Stimulated activated CD8-positive, alpha-beta memory T cell treated with anti-CD3 and anti-CD28 coated beads, Interleukin-12 subunit alpha, Interleukin-12 subunit beta, amount 100 ng/mL, for 4 hours (primary cell): ENCODE results near the gene AKT1S1.
"Not testable (repeated sequence)": the region's sequence is repeated elsewhere in the genome, so short reads cannot be mapped to it uniquely, and the experiment has no call there.

Experiments used
- DNase-seq: peaks from one replicate; pipeline ENCODE4 v3.0.0-alpha.2; 2020; ENCODE audit warnings: low read depth

AKT1S1 gene

DNA sequence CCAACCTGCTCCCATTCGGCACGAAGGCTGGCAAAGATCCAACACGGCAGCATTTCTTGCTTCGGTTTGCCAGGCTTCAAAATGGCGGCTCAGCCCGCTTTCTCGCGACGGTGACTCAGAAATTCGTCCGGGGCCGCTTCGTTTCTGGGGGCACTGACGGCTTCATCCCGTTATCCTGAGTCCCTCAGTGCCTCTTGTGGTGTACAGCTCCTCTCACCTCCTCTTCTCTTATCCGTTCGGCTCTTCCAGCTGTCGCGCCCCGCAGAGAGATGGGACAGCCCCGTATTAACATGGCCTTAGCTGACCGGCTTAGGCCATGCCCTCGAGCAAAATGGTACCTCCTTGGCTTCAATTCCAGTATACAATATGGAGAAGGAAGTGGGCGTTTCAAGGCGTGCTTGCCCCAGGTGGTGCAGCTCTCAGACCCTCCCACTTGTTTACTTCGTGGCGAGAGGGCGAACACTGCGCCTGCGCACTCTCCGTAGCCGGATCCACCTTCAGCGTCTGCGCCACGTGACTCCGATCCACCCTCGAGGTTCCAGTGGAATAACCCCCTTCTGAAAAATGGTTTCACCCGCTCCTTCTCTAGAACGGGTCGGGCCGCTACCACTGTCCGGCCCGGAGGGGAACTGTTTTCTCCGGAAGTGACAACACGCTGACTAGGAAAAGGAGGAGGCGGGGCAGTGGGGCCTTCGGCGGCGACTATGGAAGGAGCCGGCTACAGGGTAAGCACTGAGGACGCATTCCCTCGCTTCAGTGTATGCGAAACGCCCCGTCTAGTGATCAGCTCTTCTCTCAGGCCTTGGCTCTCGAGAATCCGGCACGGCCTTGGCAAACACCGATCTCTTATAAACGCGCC is at the start of gene AKT1S1, which contains the start of gene TBC1D17:
Gene AKT1S1 (minus strand): TSS at position 336 of the 859 bp plus-strand sequence. CDS start 4,060 bp downstream, outside the sequence.
Gene TBC1D17 (plus strand): TSS at position 683 of the 859 bp plus-strand sequence. CDS start 22 bp downstream, at position 705.
- peak; percentile 97 for DNase-seq

GRCh38 chr19:49926515-49926914 is 49.4 kb upstream of the AKT1S1 start:
- no peak for DNase-seq

GRCh38 chr19:49925486-49925885 is 48.3 kb upstream of the AKT1S1 start:
- no peak for DNase-seq

- not testable (repeated sequence) for DNase-seq
Observed at GRCh38 chr19:49924881-49925210, 47.7 kb upstream of the AKT1S1 start.

DNA sequence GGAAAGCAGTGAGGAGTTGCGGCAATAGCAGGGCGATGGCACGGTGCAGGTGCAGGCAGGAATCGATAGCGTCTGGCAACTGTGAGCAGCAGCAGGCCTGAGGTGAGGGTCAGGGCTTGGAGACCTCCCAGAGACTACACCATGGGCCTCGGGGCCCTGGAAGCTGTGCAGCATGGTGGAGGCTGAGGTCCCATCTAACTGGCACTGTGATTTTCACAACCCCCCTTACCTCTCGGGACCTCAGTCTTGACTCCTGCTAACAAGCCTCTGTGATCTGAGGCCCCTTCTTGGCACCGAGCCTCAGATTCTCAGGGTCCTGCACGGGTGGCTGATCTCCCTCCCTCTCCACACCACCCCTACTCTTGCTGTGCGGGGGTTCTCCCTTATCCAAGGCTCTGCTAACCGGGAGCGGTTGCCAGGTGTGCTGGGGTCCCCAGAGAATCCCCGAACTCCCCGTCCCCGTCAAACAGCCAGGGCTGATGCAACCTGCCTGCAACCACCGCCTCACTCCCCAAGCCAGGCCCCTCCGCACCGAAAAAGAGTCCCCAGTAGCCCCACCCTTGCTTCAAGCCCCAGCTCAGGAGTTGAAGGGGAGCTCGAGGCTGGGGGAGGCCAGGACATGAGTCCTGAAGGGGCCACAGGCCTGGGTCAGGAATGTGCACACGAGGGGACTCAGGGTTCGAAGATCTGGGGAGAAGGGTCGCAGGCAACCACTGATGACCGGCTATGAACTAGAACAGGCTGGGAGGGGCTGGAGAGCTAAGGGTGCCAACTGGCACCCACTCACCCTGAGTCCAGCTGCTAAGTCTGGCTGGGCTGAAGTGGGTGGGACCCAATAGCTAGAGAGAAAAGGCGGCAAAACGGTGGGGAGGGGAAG is 47.1 kb upstream of the AKT1S1 start:
- DNase-seq: no peak

DNA sequence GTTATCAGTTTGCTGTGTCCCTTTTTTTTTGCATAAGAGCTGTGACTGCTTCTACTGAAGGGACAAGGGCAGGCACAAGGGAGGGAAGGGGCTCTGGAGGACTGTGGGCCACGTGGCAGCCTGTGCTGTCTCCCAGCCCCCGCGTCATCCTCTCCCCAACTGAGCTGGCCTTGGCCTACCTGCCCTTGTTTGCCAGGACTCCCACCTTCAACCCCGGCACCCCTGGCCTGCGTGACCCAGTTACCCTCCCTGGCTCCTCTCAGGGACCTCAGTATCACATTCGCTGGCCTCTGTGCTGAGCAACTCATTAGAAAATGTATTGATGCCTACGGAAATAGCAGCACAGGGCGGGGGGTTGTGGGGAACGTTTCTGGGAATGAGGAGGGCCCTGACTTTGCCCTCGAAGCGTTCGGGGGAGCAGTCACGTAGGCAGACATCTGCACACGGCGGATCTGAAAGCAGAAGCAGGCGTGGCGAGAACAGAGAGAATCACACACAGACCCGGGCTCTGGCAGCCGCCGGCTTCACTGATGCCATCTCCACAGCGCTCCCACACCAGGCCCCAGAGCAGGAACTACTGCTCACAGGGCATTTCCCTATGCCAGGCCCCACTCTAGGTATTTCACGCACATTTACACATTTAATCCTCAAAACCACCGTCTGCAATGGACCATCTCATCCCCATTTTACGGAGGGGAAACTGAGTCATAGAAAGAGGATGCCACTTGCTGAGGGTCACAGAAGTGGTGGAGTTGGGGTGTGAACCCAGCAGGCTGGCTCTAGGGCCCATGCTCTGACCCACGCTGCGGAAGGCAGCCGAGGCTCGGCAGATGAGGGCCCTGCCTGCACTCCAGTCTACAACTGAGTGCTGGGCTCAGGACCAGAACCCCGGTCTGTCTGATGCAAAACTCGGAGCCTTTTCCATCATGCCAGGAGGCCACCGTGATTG is 46.2 kb upstream of the AKT1S1 start:
- no peak for DNase-seq

DNA sequence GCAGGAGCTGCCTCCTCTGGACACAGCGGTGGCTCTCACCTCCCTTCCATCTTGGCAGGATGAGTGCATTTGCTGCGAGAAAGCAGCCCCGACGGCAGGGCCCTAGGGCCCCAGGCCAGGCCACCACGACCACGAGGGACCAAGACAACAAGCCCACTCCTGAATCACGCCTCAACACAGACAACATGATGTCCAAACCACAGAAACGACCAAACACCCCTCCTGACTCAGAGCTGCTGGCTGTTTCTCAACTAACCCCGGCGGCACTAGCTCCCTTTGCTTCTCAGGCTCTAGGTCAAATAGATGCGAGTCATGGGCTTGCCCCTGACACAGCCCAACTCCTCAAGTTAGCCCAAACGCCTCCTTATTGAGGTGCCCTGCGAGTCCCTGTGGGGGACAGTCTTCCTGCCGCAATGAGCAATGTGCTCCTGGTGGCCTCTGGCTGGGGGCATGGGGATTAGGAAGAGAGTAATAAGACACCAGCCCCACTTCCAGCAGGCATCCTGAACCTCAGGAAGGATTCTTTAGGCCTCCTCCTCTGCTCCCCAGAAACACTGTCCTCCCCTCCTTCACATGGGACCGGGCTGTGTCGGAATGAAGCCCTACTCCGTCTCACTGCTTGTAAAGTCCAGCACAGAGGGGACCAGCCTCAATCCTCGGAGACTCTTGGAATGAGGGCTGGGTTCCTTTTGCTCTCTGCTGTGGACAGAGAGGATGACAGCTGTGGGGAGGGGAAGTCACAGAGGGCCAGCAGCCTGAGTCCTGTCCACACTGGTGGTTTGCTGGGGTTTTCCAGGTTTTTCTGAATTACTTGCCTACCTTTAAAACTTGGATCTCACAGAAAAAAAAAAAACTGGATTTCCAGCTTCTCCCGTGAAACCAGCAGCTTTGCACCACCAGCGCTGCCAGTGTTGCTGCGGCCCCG is 45.0 kb upstream of the AKT1S1 start:
- no peak for DNase-seq

GRCh38 chr19:49920624-49921363 is 43.6 kb upstream of the AKT1S1 start:
- no peak for DNase-seq

DNA sequence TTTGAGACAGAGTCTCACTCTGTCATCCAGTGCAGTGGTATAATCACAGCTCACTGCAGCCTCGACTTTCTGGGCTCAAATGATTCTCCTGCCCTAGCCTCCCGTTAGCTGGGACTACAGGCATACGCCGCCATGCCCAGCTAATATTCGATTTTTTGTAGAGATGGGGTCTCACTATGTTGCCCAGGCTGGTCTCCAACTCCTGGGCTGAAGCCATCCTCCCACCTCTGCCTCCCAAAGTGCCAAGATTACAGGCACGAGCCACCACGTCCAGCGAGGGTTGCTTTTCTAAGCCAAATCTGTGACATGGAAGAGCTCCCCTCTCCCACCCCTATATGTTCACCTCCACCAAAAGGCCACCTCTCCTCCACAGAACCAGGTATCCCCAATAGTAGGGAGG is 40.9 kb upstream of the AKT1S1 start:
- DNase-seq: no peak

GRCh38 chr19:49916839-49917733 is 39.9 kb upstream of the AKT1S1 start:
- DNase-seq: no peak

DNA sequence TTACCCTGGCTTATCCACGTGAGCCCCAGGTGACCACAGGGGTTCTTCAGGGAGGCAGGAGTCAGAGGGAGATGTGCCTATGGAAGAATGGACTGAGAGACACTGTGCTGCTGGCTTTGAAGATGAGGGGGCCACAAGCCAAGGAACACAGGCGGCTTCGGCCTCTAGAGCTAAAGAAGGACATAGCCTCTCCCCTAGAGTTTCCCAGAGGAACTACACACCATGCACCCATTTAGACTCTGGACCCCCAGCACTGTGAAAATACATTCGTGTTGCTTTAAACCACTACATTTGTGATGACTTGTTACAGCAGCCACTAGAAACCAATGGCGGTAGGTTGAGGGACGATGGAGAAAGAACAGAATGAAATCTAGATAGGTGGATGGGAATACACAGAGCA is 38.1 kb upstream of the AKT1S1 start:
- DNase-seq: no peak

- no peak for DNase-seq
Observed at GRCh38 chr19:49913720-49914119, 36.6 kb upstream of the AKT1S1 start.

GRCh38 chr19:49912965-49913685 is 36.0 kb upstream of the AKT1S1 start:
- no peak for DNase-seq

GRCh38 chr19:49911381-49912145 is 34.4 kb upstream of the AKT1S1 start:
- DNase-seq: no peak

DNA sequence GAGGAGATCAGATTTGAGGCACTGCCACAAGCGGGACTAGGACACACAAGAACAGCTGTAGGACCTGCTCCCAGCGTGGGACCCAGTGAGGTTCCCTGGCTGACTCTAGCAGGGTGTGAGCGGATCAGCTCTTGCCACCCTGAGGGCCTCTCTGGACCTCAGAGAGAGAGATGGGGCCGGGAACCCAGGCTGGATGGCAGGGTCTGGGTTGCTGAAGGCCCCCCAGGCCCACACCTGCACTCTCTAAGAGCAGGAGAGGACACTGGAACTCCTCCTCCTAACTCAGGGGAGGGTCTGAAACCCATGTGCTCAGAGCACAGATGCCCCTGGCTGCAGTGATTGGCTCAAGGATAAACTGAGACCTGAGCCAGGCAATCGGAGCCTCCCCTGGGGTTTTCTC is 33.0 kb upstream of the AKT1S1 start:
- DNase-seq: no peak

DNA sequence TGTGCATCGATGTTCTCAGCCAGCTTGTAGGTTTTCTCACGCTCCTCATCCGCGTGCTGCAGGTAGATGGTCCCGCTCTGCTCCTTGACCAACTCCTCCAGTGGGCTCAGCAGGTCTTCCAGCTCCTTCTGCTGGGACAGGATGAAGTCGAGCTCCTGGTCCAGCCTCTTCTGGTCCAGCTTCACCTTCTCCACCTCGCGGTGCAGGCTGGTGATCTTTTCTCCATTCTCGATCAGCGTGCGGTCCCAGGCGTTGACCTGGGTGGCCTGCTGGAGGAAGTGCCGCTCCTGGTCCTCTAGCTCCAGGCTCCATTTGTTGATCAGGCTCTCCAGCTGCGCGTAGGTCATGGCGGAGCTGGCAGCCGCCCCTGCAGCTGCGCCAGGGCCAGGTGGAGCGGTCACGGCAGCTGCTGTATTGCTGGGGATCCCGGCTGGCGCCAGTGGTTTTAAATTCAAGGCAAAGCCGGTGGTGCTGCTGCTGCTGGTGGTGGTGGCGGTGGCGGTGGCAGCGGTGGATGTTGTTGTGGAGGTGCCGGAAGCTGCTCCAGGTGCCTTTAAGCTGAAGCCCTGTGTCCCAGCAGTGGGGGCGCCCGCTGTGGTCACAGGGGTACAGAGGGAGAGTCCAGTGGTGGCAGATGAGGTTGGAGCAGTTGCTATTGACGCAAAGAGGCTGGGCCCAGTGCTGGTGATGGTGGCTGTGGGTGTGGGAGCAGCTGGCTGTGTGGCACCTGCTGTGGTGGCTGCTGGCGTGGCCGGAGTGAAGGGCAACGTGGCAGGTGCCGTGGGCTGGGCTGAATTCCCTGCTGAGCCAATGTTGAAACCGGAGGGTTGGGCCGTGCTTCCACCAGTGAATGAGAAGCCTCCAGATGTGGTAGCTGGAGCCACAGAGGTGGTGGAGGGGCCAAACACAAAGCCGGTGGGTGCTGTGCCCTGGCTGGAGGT is 31.6 kb upstream of the AKT1S1 start:
- no peak for DNase-seq
